Measurements from ENCODE around the gene NPL.

The NPL gene

GRCh38 chr1:182779530-182779929 is 10.0 kb upstream of the NPL start:
- DNase-seq = no peak

DNA sequence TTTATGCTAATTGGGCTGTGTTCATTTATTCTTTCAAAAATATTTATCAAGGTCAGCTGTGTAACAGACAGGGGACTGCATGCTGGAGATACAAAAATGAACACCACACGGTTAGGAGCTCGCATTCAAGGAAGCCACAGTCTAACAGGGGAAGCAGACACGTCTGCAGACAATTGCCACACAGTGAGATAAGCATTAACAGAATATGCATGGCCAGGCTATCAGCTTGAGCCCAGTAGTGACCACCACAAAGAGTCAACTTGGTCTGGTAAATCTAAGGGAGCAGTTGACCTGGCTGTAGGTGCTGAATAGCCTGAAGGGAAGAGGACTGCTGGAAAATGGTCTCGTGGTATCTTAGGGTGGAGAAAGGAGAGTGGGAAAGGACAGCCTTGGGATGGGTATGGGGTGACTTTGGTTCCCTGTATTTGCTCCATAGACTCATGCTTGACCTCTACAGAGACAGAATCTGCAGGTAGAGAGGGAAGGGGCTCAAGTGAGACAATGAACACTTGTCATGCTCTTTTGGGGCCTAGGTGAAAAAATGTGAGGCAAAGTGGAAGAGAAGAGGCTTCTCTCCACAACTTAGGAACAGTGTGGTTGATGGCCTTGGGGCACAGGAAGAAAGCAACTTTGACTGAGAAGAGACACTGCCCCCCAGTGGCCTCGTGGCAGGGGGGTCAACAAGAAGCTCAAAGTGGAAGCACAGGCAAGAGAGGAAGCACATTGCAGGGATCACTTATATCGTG is 7.6 kb upstream of the NPL start:
- DNase-seq = peak; percentile 53

DNA sequence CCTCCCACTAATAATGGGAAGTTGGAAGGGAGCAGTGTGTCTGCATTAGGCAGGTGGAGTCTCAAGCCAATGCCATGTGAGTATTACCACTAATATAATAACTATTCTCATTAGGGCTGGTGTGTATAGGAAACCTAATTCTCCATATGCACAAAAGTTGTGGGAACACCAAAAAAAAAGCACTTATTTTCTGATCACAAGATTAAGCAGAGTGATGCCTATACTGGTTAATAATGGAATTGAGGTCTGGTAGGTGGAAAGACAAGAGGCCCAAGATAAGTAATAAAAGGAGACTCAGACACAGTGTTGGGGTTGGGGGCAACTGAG is 7.0 kb upstream of the NPL start:
- DNase-seq = no peak

GRCh38 chr1:182783068-182783467 is 6.5 kb upstream of the NPL start:
- DNase-seq = no peak

DNA sequence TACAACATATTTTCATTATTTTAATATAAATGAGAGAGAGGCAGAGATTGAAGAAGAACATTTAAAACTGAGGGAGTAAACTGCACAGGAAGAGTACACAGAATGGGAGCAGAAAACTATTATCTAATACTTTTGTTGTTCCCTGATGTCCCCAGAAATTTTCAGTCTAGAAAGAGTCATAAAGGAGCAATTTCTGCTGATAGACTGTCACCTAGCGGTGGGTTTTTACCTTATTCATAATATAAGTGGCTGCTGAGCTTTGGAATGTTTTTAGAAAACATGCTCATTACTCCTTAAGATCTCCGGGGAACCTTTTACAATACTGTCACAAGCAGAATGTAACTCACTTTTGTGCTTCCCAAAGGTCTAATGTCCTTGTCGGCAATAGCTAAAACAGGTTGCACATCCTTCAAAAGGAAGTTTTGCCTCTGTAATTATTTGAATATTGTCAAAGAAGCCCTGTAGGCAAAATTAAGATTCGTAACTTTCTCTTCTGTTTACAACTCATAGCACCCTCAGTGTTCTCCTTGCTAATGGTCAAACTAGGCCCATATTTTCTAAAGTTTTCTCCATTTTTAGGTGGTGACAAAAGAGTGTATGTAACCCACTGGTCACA is 4.9 kb upstream of the NPL start:
- DNase-seq = no peak

GRCh38 chr1:182785181-182785580 is 4.4 kb upstream of the NPL start:
- no peak for DNase-seq

GRCh38 chr1:182786223-182786994 is 3.2 kb upstream of the NPL start:
- DNase-seq = peak; percentile 2

- no peak for DNase-seq
Observed at GRCh38 chr1:182786995-182787324, 2.6 kb upstream of the NPL start.

DNA sequence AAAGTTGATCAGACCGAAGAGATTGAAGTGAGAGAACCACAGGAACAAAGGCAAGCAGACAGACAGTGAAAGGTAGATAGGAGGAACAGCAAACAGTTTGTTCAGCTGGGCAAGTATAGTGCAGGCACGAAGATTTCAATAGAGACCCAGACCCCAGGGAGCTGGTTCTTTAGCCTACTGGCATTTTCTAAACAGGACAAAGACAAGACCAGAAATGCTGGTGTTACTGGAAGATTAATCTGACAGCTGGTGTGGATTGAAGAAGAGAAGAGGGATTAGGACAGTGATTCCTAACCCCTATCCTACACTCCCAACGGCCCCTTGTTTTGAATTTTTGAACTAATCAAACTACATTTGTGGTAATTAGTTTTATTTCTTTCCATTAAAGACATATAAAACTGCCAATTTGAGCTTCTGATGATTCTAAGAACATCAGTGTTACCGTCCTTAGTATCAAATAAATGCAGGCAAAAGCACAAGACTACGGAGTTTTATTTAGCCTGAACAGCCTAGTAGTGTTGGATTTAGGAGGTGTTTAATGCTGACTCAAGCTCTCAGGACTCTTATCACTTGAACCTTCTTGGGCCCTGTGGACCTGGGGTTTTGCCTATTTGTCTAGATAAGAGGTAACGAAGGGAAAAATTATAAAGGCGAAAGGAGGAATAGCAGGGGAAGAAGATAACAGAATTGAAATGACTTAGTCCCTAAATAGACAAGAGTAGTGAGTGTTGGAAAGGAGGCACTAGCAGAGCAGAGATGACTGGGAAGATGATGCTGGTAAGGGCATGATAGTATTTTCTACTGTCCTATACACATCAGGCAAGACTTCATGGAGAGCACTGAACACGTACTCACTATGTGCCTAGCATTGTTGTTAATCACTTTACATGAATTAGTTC is 2.0 kb downstream of the NPL start:
- DNase-seq = no peak

GRCh38 chr1:182794091-182794490 is 4.5 kb downstream of the NPL start:
- DNase-seq = no peak

- no peak for DNase-seq
Observed at GRCh38 chr1:182794676-182795201, 5.2 kb downstream of the NPL start.

DNA sequence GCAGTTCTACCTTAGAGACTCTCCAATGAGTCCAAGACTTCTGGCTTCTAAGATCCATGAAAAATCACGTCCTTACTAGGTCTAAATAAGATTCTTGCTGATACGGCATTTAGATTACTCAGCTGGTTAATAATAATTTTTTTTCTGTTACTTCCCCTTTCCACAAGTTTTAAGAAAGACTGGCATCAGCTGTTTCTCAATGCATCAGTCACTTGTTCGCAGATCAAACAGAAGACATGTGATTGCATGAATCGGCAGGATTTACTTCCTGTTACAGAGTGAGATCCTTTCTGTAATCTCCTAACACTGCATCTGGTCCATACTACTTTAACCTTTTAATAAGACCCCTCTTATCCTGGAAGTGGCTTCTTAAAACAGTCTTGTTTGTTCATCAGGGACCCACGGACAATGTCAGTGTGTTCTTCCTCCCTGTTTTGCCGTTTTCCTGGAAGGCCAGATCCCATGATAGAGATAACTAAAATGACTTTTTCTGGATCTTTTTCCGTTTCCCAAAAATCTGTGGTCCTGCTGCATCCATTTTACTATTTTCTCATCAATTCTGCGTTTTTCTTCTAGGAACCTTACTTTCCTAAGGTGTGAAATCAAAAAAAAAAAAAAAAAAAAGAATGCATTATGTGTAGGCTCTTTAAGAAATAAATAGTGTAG is 6.1 kb downstream of the NPL start:
- DNase-seq = no peak

DNA sequence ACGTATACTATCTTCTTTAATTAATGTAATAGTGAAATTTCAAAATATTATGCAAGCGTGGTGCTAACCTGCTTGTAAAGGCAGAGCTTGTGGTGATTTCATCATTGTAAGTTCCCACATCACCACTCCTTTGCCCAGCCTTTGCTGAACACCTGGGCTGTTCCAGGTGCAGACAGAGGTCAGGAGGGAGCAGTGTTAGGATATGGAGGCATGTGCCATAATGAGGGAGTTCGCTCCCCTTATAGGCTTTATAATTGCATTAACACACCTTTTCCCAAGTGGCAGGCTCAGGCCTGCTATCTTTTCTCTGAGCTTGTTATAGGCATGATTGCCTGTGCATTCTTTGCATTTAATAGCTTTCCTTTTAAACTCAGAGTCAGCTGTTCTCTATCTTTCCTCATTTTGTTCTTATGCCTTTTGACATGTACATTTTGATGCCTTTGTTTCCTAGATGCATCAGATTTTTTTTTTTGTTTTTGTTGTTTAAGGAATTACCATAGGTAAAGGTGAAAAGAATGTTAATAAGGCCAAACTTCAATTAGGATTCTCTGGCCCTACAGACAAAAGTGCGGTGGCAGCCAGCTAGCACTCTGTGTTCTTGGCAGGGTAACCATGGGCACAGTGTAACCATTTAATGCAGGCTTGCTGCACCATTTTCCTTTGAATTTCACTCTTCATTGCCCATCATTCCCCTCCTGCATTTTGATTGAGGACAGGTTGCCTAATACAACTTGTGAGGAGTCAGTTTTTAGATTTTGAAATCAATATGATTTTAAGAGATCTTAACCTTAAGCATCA is 12.6 kb downstream of the NPL start:
- no peak for DNase-seq

DNA sequence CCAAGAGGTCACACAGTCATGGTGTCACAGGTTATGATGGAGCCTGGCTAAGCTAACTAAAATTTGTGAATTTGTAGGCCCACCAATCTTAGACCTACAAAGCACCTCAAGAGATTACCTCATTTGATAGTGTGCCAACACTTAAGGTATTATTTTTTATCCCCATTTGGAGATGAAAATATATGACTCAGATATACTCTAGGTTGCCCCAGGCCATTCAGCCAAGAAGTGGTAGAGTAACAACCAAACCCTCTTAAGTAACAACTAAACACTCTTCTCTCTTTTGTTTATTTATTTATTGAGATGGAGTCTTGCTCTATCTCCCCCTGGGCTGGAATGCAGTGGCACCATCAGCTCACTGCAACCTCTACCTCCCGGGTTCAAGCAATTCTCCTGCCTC is 14.3 kb downstream of the NPL start:
- DNase-seq = no peak

- DNase-seq = no peak
Observed at GRCh38 chr1:182806015-182806678, 16.6 kb downstream of the NPL start.

DNA sequence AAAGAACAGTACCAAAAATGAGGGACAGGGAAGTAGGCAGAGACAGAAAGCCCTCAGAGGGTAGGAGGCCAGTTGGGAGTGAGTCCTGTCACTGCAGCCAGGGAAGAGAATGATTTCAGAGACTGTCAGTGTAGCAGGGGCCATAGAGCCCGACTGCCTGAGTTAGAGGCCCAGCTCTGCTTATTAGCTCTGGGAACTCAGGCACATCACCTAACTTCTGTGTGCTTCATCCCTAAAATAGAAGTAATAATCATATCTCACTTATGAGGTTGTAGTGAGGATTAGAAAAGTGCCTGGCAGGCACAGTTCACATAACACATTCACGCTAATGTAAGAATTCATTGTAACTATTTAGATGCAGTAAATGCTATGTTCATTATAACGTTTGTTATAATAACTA is 18.3 kb downstream of the NPL start:
- DNase-seq = no peak

GRCh38 chr1:182809414-182809957 is 19.9 kb downstream of the NPL start:
- DNase-seq = no peak

GRCh38 chr1:182811975-182812722 is 22.6 kb downstream of the NPL start:
- no peak for DNase-seq

GRCh38 chr1:182816863-182817262 is 27.3 kb downstream of the NPL start:
- no peak for DNase-seq

GRCh38 chr1:182817802-182818201 is 28.2 kb downstream of the NPL start:
- no peak for DNase-seq

Data from activated effector memory CD4-positive, alpha-beta T cell treated with Interleukin-2 at 50 U/mL for 16 hours (primary cell).